ENCODE data around the gene CSF3R.

GRCh38 chr1:36487906-36488305, 5.2 kb upstream of the CSF3R start:
- no peak for TF ChIP-seq EP300 (IDR thresholded peaks at IDR 0.05)
- no peak for TF ChIP-seq POLR2AphosphoS5 (IDR thresholded peaks at IDR 0.05)
